CD14-positive monocyte (primary cell): ENCODE data around the gene STK11. TPM values are rescaled to one million over a fixed set of nuclear protein-coding genes. Genes with fewer than 3 reads are reported as not detected.

Source experiments
- DNase-seq, 3 donors: peaks; one replicate each; pipeline ENCODE4 v3.0.0-alpha.2; 2011 to 2022
- H2AFZ ChIP-seq: 2 replicates; pipeline ENCODE4 v1.6.0; 2012; ENCODE audit warnings: mild to moderate bottlenecking, low read depth, low read length, inconsistent platforms; ENCODE audit not compliant: insufficient read depth, poor library complexity, severe bottlenecking
- H3K27ac ChIP-seq, 2 donors: 1 replicate in 1 of 2; 2 replicates in 1 of 2; pipeline ENCODE4 v1.5.1; 2012 to 2013; ENCODE audit warnings: low read length in 2 of 2, control low read depth in 1 of 2, inconsistent platforms in 1 of 2, low read depth in 1 of 2, mild to moderate bottlenecking in 1 of 2
- H3K27me3 ChIP-seq, 2 donors: one replicate each; pipeline versions ENCODE4 v1.6.0 to v1.6.1; 2011 to 2013; ENCODE audit warnings: low read length in 2 of 2; ENCODE audit not compliant: control insufficient read depth in 2 of 2, insufficient read depth in 2 of 2
- H3K36me3 ChIP-seq, 2 donors: replicated peaks in 1 of 2; 1 replicate in 1 of 2; 2 replicates in 1 of 2; pipeline versions ENCODE4 v1.5.1 to v1.6.1; 2012 to 2013; ENCODE audit warnings: low read length in 2 of 2, control low read depth in 1 of 2, inconsistent platforms in 1 of 2, mild to moderate bottlenecking in 1 of 2; ENCODE audit not compliant: insufficient read depth in 2 of 2, control insufficient read depth in 1 of 2
- H3K4me1 ChIP-seq, 2 donors: 1 replicate in 1 of 2; 2 replicates in 1 of 2; pipeline versions ENCODE4 v1.5.1 to v1.6.1; 2012 to 2013; ENCODE audit warnings: low read length in 2 of 2, control low read depth in 1 of 2, inconsistent platforms in 1 of 2, mild to moderate bottlenecking in 1 of 2, moderate library complexity in 1 of 2; ENCODE audit not compliant: insufficient read depth in 2 of 2, control insufficient read depth in 1 of 2
- H3K4me2 ChIP-seq: replicated peaks from 2 replicates; pipeline ENCODE3; 2012; ENCODE audit warnings: low read length, moderate library complexity, mild to moderate bottlenecking; ENCODE audit not compliant: poor library complexity, severe bottlenecking; ENCODE audit errors: extremely low read depth
- H3K4me3 ChIP-seq, 3 experiments: fragments of 200-600 bp in 1 of 3; sonication (generic) in 1 of 3; replicated peaks in 1 of 3; 1 replicate in 2 of 3; 2 replicates in 1 of 3; pipeline ENCODE4 v1.5.1; 2011 to 2013; ENCODE audit warnings: low read length in 3 of 3, mild to moderate bottlenecking in 3 of 3, control low read depth in 2 of 3, low read depth in 2 of 3, inconsistent platforms in 1 of 3, moderate library complexity in 1 of 3
- H3K79me2 ChIP-seq: 2 replicates; pipeline ENCODE4 v1.6.0; 2012; ENCODE audit warnings: mild to moderate bottlenecking, control low read depth, inconsistent platforms, low read length, moderate library complexity; ENCODE audit not compliant: insufficient read depth
- H3K9ac ChIP-seq: 2 replicates; pipeline ENCODE4 v1.6.0; 2017; ENCODE audit warnings: low read length, mild to moderate bottlenecking; ENCODE audit not compliant: insufficient read depth, poor library complexity, severe bottlenecking
- H3K9me3 ChIP-seq, 2 donors: replicated peaks in 1 of 2; 1 replicate in 1 of 2; 2 replicates in 1 of 2; pipeline versions ENCODE4 v1.5.1 to v1.6.1; 2012 to 2013; ENCODE audit warnings: low read length in 2 of 2, control low read depth in 1 of 2; ENCODE audit not compliant: control insufficient read depth in 1 of 2, insufficient read depth in 1 of 2
- H4K20me1 ChIP-seq: 2 replicates; pipeline ENCODE4 v1.6.0; 2012; ENCODE audit warnings: mild to moderate bottlenecking, low read length, control low read depth, moderate library complexity; ENCODE audit not compliant: insufficient read depth
- H3K27ac Mint-ChIP-seq, 7 donors: one replicate each; pipeline ENCODE4 v1.8.0; 2020; ENCODE audit warnings: mild to moderate bottlenecking in 7 of 7, mixed read lengths in 7 of 7, moderate library complexity in 6 of 7, inconsistent platforms in 2 of 7
- H3K27me3 Mint-ChIP-seq, 3 donors: one replicate each; pipeline ENCODE4 v1.8.0; 2021 to 2022; ENCODE audit warnings: low read depth in 3 of 3, mild to moderate bottlenecking in 3 of 3, mixed read lengths in 3 of 3, moderate library complexity in 3 of 3, inconsistent platforms in 1 of 3
- H3K36me3 Mint-ChIP-seq, 2 donors: one replicate each; pipeline ENCODE4 v1.8.0; 2020; ENCODE audit warnings: mixed read lengths in 2 of 2, inconsistent platforms in 1 of 2, mild to moderate bottlenecking in 1 of 2
- H3K4me1 Mint-ChIP-seq: one replicate; pipeline ENCODE4 v1.8.0; 2020; ENCODE audit warnings: mild to moderate bottlenecking, mixed read lengths
- H3K4me3 Mint-ChIP-seq, 2 donors: one replicate each; pipeline ENCODE4 v1.8.0; 2020; ENCODE audit warnings: mild to moderate bottlenecking in 2 of 2, mixed read lengths in 2 of 2, moderate library complexity in 1 of 2
- H3K9me3 Mint-ChIP-seq, 7 donors: one replicate each; pipeline ENCODE4 v1.8.0; 2020 to 2022; ENCODE audit warnings: mixed read lengths in 7 of 7, mild to moderate bottlenecking in 6 of 7, moderate library complexity in 6 of 7, inconsistent platforms in 2 of 7
- WGBS: methylation state at CpG from one replicate; pipeline ENCODE4 v1.1.5; 2013; ENCODE audit warnings: missing lambda C conversion rate; ENCODE audit not compliant: insufficient coverage; 5-methylcytosine and 5-hydroxymethylcytosine counted together
- intact Hi-C, 2 donors: fragments of 100-400 bp; cut with micrococcal nuclease; formaldehyde crosslinking; loops; one replicate each; pipeline versions ENCODE4 v1.15.0 to v1.15.1; 2023
- polyA plus RNA-seq, 3 donors: library from polyadenylated mRNA; depleted of rRNA in 1 of 3; unstranded in 2 of 3; stranded (reverse) in 1 of 3; fragments of 300-500 nt in 2 of 3; fragments of >200 nt in 1 of 3; fragmentation: Illumina TruSeq in 2 of 3; gene quantifications; 1 replicate in 2 of 3; 2 replicates in 1 of 3; pipeline ENCODE4 v1.2.3, GENCODE V29; 2012 to 2021
- TF ChIP-seq, protein P1 (sequence below): fragments of 200-600 bp; IDR thresholded peaks from one replicate; pipeline ENCODE4 v1.8.0; 2022; ENCODE audit warnings: antibody characterized with exemption, mild to moderate bottlenecking

STK11 gene
- polyA plus RNA-seq, 3 donors: 6.2 to 72.1 (median 15.4) TPM

DNA sequence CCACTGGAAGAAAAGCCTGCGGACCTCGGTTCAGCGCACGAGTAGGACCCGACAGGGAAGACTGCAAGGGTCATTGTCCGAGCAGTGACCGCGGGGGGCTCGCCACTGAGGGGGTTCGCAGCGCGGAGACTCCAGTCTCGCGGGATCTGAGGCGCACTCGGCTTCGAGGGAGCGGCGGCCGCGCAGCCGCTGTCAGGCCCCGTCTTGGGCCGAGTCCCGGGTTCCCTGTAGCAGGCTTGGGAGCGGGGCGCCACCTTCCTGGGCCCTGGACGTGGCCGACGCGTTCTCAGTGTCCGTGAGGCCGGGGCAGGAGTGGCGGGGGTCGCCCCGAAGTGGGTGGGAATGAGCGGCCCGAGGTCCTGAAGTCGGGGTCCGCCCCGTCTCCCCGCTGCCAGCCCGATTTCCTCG lies 69.3 kb downstream of the STK11 start:
- Mint-ChIP-seq H3K36me3 (peaks cover 48 to 74% of the 10 kb centered on the region in 2 donors), H3K9me3 (peaks cover 0 to 2% (median 0%) of the 10 kb centered on the region in 7 donors), H3K4me1 (peaks cover 58% of the 10 kb centered on the region), H3K27me3 (no peaks in the 10 kb centered on the region), H3K4me3 (peak overlapping the region in 1 of 2 donors; percentile 43), H3K27ac (peak overlapping the region; percentile 60 to 92 (median 84))
- Histone ChIP-seq H3K36me3 (peaks cover 55 to 56% of the 10 kb centered on the region in 2 donors), H3K4me3 (peak overlapping the region in 1 of 3 experiments; percentile 81), H3K4me1 (peaks cover 63 to 72% of the 10 kb centered on the region in 2 donors), H3K9me3 (no peaks in the 10 kb centered on the region), H3K27ac (peak overlapping the region; percentile 85 to 89), H3K9ac (peak overlapping the region; percentile 90), H3K79me2 (peaks cover 64% of the 10 kb centered on the region), H2AFZ (no peak overlapping the region), H3K27me3 (no peaks in the 10 kb centered on the region), H3K4me2 (peak overlapping the region; percentile 92), H4K20me1 (peaks cover 69% of the 10 kb centered on the region)
- WGBS: 57% methylated on average over 44 of the region's 44 CpGs
- TF ChIP-seq, protein P1, sequence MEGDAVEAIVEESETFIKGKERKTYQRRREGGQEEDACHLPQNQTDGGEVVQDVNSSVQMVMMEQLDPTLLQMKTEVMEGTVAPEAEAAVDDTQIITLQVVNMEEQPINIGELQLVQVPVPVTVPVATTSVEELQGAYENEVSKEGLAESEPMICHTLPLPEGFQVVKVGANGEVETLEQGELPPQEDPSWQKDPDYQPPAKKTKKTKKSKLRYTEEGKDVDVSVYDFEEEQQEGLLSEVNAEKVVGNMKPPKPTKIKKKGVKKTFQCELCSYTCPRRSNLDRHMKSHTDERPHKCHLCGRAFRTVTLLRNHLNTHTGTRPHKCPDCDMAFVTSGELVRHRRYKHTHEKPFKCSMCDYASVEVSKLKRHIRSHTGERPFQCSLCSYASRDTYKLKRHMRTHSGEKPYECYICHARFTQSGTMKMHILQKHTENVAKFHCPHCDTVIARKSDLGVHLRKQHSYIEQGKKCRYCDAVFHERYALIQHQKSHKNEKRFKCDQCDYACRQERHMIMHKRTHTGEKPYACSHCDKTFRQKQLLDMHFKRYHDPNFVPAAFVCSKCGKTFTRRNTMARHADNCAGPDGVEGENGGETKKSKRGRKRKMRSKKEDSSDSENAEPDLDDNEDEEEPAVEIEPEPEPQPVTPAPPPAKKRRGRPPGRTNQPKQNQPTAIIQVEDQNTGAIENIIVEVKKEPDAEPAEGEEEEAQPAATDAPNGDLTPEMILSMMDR: no peak
- intact Hi-C loops: loop anchor here (5.0 kb wide), 2 partner anchors 82 to 107 kb away; partner anchors contain the start of gene NDUFS7 (in 2 of the 2)
- DNase-seq: no peak

GRCh38 chr19:1275260-1275975 lies 69.8 kb downstream of the STK11 start, which contains the start of gene FAM174C:
TSS of gene FAM174C (plus strand) at chr19:1275530. CDS start at chr19:1275550, 20 bp downstream.
- Histone ChIP-seq H3K4me3 (peak within 1 kb of the TSS; percentile 59 to 81 (median 71)), H4K20me1 (peaks cover 69% of the 10 kb centered on the region), H3K27ac (peak within 1 kb of the TSS; percentile 85 to 89), H3K79me2 (peaks cover 58% of the 10 kb centered on the region), H3K36me3 (peaks cover 55% of the 10 kb centered on the region in 2 donors), H3K4me2 (peak within 1 kb of the TSS; percentile 92), H3K27me3 (no peaks in the 10 kb centered on the region), H3K4me1 (peaks cover 57 to 66% of the 10 kb centered on the region in 2 donors), H3K9me3 (no peaks in the 10 kb centered on the region), H2AFZ (peak within 1 kb of the TSS; percentile 77), H3K9ac (peak within 1 kb of the TSS; percentile 90)
- TF ChIP-seq, protein P1: no peak
- DNase-seq: peak; percentile 95 to 98 (median 97)
- Mint-ChIP-seq H3K27ac (peak within 1 kb of the TSS; percentile 81 to 93 (median 90)), H3K4me3 (peak within 1 kb of the TSS; percentile 70 to 71), H3K4me1 (peaks cover 55% of the 10 kb centered on the region), H3K27me3 (no peaks in the 10 kb centered on the region), H3K36me3 (peaks cover 51 to 76% of the 10 kb centered on the region in 2 donors), H3K9me3 (peaks cover 0 to 2% (median 0%) of the 10 kb centered on the region in 7 donors)
- intact Hi-C loops: loop anchor here (5.0 kb wide), 2 partner anchors 82 to 107 kb away; partner anchors contain the start of gene NDUFS7 (in 2 of the 2)
- under 1% methylated on average over 86 of the region's 98 CpGs for WGBS
